CD4-positive, alpha-beta T cell (primary cell): ENCODE results near the gene SORCS2. TPM values are rescaled to one million over a fixed set of nuclear protein-coding genes. Genes with fewer than 3 reads are reported as not detected.

Experiments used
- ATAC-seq: fragments of 200-7000 bp; cut with Tn5 transposase; one replicate; pipeline ENCODE4 v1.10.0; 2022; ENCODE audit warnings: mild to moderate bottlenecking; ENCODE audit not compliant: poor library complexity
- CTCF ChIA-PET: fragments of 350-600 bp; sonication (Branson Sonifier 250); formaldehyde crosslinking; loops from one replicate; lab custom pipeline; 2021; ENCODE audit warnings: antibody characterized with exemption, inconsistent platforms; lab: Charles Lee
- POLR2A ChIA-PET: fragments of 350-600 bp; sonication (Branson Sonifier 250); formaldehyde crosslinking; loops from one replicate; lab custom pipeline; 2021; ENCODE audit warnings: antibody characterized with exemption, inconsistent platforms; lab: Charles Lee
- DNase-seq, 14 experiments: peaks; one replicate each; pipeline ENCODE4 v3.0.0-alpha.2; 2013 to 2020; ENCODE audit warnings: mixed read lengths in 2 of 14
- H3K27ac ChIP-seq, 2 donors: one replicate each; pipeline versions ENCODE4 v1.5.1 to v1.7.0; 2013; ENCODE audit warnings: low read length in 2 of 2, low read depth in 1 of 2, mild to moderate bottlenecking in 1 of 2
- H3K27me3 ChIP-seq, 2 experiments: 1 replicate in 1 of 2; 2 replicates in 1 of 2; pipeline versions ENCODE4 v1.6.1 to v1.7.0; 2013; ENCODE audit warnings: low read length in 2 of 2, control low read depth in 1 of 2, mild to moderate bottlenecking in 1 of 2, moderate library complexity in 1 of 2; ENCODE audit not compliant: insufficient read depth in 2 of 2, control insufficient read depth in 1 of 2
- H3K36me3 ChIP-seq: one replicate; pipeline ENCODE4 v1.6.1; 2013; ENCODE audit warnings: low read length, control low read depth; ENCODE audit not compliant: insufficient read depth
- H3K4me1 ChIP-seq: one replicate; pipeline ENCODE4 v1.6.1; 2013; ENCODE audit warnings: low read length, control low read depth; ENCODE audit not compliant: insufficient read depth
- H3K4me3 ChIP-seq: one replicate; pipeline ENCODE4 v1.5.1; 2013; ENCODE audit warnings: mild to moderate bottlenecking, low read length, moderate library complexity
- H3K9me3 ChIP-seq, 2 experiments: 1 replicate in 1 of 2; 2 replicates in 1 of 2; pipeline versions ENCODE4 v1.6.1 to v1.7.0; 2013; ENCODE audit warnings: low read length in 2 of 2, mild to moderate bottlenecking in 2 of 2, control low read depth in 1 of 2, moderate library complexity in 1 of 2; ENCODE audit not compliant: control insufficient read depth in 1 of 2, insufficient read depth in 1 of 2
- H3K27ac Mint-ChIP-seq: one replicate; pipeline ENCODE4 v1.8.0; 2020; ENCODE audit warnings: mixed read lengths
- H3K27me3 Mint-ChIP-seq: one replicate; pipeline ENCODE4 v1.8.0; 2021; ENCODE audit warnings: mixed read lengths
- H3K36me3 Mint-ChIP-seq: one replicate; pipeline ENCODE4 v1.8.0; 2021; ENCODE audit warnings: low read depth, mixed read lengths
- H3K4me1 Mint-ChIP-seq: one replicate; pipeline ENCODE4 v1.8.0; 2021; ENCODE audit warnings: low read depth, mixed read lengths
- H3K4me3 Mint-ChIP-seq: one replicate; pipeline ENCODE4 v1.8.0; 2020; ENCODE audit warnings: mild to moderate bottlenecking, mixed read lengths
- H3K9me3 Mint-ChIP-seq: one replicate; pipeline ENCODE4 v1.8.0; 2020; ENCODE audit warnings: mixed read lengths
- intact Hi-C, 2 experiments: fragments of 100-400 bp; cut with DNase I in 1 of 2; cut with micrococcal nuclease in 1 of 2; formaldehyde crosslinking; loops; one replicate each; pipeline versions ENCODE4 v1.15.1 to v1.9.0; 2023 to 2025; cut with DNase I, micrococcal nuclease
- total RNA-seq, 174 experiments: library from RNA in 2 of 174; stranded (reverse) in 2 of 174; gene quantifications; one replicate each; pipeline ENCODE4 v1.2.3 and lab custom pipeline; 2021 to 2026
- TF ChIP-seq, protein P1 (sequence below): fragments of 200-600 bp; IDR thresholded peaks from one replicate; pipeline ENCODE4 v1.8.0; 2022; ENCODE audit warnings: antibody characterized with exemption, mild to moderate bottlenecking

Gene SORCS2
- total RNA-seq, 2 experiments from 2014 or later, result not detected

DNA sequence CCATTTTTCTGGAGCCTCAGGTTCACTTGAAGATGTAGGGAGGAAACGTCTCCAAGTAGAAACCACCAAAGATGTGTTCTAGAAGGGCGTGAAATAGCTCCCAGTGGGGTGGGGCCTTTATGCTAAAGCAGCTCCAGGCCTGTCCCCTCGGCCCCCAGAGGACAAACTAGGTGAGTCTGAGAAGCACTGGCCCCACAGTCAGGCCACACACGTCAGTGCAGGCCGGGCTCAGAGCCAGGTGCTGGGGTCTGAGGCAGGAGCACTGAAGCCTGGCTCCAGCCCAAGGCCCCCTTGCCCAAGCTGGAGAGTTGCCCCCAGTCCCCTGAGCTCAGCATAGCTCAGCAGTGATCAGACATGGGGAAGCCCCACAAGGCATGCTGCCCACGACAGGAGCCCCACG lies 337.7 kb downstream of the SORCS2 start:
- peaks cover 0 to 12% of the 10 kb centered on the region in 2 experiments for H3K9me3 ChIP-seq
- ChIA-PET POLR2A (no interaction called here), CTCF (no interaction called here)
- no peaks in the 10 kb centered on the region for H3K36me3 ChIP-seq
- peaks cover 8 to 15% of the 10 kb centered on the region in 2 experiments for H3K27me3 ChIP-seq
- no peak overlapping the region for H3K27ac ChIP-seq
- Mint-ChIP-seq H3K9me3 (no peaks in the 10 kb centered on the region), H3K27ac (no peak overlapping the region), H3K36me3 (no peaks in the 10 kb centered on the region), H3K27me3 (peaks cover 36% of the 10 kb centered on the region), H3K4me1 (no peaks in the 10 kb centered on the region), H3K4me3 (no peak overlapping the region)
- TF ChIP-seq, protein P1, sequence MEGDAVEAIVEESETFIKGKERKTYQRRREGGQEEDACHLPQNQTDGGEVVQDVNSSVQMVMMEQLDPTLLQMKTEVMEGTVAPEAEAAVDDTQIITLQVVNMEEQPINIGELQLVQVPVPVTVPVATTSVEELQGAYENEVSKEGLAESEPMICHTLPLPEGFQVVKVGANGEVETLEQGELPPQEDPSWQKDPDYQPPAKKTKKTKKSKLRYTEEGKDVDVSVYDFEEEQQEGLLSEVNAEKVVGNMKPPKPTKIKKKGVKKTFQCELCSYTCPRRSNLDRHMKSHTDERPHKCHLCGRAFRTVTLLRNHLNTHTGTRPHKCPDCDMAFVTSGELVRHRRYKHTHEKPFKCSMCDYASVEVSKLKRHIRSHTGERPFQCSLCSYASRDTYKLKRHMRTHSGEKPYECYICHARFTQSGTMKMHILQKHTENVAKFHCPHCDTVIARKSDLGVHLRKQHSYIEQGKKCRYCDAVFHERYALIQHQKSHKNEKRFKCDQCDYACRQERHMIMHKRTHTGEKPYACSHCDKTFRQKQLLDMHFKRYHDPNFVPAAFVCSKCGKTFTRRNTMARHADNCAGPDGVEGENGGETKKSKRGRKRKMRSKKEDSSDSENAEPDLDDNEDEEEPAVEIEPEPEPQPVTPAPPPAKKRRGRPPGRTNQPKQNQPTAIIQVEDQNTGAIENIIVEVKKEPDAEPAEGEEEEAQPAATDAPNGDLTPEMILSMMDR, result no peak
- intact Hi-C loops, result no loop called here
- no peak overlapping the region for H3K4me3 ChIP-seq
- no peak for ATAC-seq
- DNase-seq, result no peak
- no peaks in the 10 kb centered on the region for H3K4me1 ChIP-seq

DNA sequence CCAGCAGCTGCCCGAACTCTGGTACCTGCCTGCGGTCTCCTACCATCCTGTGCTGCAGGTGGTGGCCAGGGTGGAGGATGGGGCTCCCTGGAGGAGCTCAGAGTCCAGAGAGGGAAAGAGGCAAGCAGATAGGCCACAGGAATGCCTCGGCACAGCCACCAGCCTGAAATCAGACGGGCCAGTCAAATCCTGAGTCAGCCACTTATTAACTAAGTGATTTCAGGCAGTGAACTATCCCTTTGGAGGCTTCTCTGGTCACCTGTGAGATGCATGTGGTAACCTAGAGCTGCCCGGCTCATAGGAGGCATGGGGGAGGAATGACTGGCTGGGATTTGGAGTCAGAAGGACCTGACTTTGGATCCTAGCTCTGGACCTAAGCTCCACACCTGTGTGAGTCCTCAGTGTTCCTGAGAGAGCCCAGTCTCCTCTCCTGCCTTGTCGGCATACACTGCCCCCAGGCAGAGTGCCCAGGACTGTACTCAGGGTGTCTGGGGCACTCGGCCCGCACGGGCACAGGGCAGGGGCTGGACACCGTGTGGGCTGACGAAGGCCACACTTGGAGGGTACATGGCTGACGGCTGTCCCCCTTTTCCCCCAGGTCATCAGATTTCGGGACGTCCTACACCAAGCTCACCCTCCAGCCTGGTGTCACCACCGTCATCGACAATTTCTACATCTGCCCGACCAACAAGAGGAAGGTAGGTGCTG lies 338.7 kb downstream of the SORCS2 start:
- Histone ChIP-seq H3K27ac (no peak overlapping the region), H3K9me3 (peaks cover 0 to 19% of the 10 kb centered on the region in 2 experiments), H3K4me3 (no peak overlapping the region), H3K4me1 (no peaks in the 10 kb centered on the region), H3K27me3 (peaks cover 8 to 12% of the 10 kb centered on the region in 2 experiments), H3K36me3 (no peaks in the 10 kb centered on the region)
- DNase-seq (no peak), ATAC-seq (no peak)
- ChIA-PET CTCF (no interaction called here), POLR2A (no interaction called here)
- TF ChIP-seq, protein P1, result no peak
- Mint-ChIP-seq H3K9me3 (no peaks in the 10 kb centered on the region), H3K4me3 (no peak overlapping the region), H3K4me1 (no peaks in the 10 kb centered on the region), H3K36me3 (no peaks in the 10 kb centered on the region), H3K27ac (no peak overlapping the region), H3K27me3 (peaks cover 26% of the 10 kb centered on the region)
- intact Hi-C loops, result no loop called here

DNA sequence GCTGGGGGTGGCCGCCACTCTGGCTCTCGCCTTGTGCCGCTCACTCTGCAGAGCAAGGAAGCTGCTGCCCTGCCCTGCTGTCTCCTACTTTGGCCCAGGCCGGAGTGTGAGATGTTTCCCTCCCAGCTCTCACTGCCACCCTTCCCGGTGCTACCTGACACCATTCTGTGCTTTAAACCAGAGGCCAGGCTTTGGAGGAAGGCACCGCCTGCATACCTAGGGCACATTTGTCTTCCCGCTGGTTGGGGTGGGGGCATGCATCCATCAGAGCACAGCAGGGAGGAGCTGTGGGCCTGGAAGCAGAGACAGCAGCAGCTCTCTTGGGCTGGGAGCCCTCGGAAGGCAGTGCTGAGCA lies 339.3 kb downstream of the SORCS2 start:
- H3K4me3 Mint-ChIP-seq, result no peak overlapping the region
- intact Hi-C loops, result no loop called here
- ChIA-PET CTCF (no interaction called here), POLR2A (no interaction called here)
- H3K9me3 Mint-ChIP-seq, result no peaks in the 10 kb centered on the region
- TF ChIP-seq, protein P1, result no peak
- no peaks in the 10 kb centered on the region for H3K4me1 Mint-ChIP-seq
- H3K9me3 ChIP-seq, result peaks cover 0 to 19% of the 10 kb centered on the region in 2 experiments
- peaks cover 21% of the 10 kb centered on the region for H3K27me3 Mint-ChIP-seq
- H3K4me1 ChIP-seq, result no peaks in the 10 kb centered on the region
- no peak overlapping the region for H3K4me3 ChIP-seq
- no peak overlapping the region for H3K27ac Mint-ChIP-seq
- ATAC-seq, result no peak
- no peak for DNase-seq
- no peak overlapping the region for H3K27ac ChIP-seq
- no peaks in the 10 kb centered on the region for H3K36me3 ChIP-seq
- H3K27me3 ChIP-seq, result peaks cover 8 to 12% of the 10 kb centered on the region in 2 experiments
- H3K36me3 Mint-ChIP-seq, result no peaks in the 10 kb centered on the region
